OCI-LY3 (cell line): ENCODE data around the gene PRICKLE2.

Source experiments
- H2AFZ ChIP-seq: fragments of 200-600, 300-600 bp; shearing (Covaris generic); 2 replicates; pipeline ENCODE4 v1.6.0; 2014; ENCODE audit warnings: antibody characterized with exemption, low read depth, low read length
- H3K27ac ChIP-seq: fragments of 200-600, 300-600 bp; sonication (generic); 2 replicates; pipeline ENCODE4 v1.5.1; 2014; ENCODE audit warnings: mild to moderate bottlenecking, low read length, moderate library complexity, mixed read lengths
- H3K27me3 ChIP-seq: fragments of 200-600, 300-600 bp; sonication (generic); 2 replicates; pipeline ENCODE4 v1.6.1; 2014; ENCODE audit warnings: low read depth, low read length, mixed read lengths
- H3K36me3 ChIP-seq: fragments of 200-600, 300-600 bp; sonication (generic); replicated peaks from 2 replicates; pipeline ENCODE3; 2014; ENCODE audit warnings: low read depth, low read length, mixed read lengths
- H3K4me1 ChIP-seq: fragments of 300-600, 200-600 bp; sonication (generic); 2 replicates; pipeline ENCODE4 v1.6.1; 2014; ENCODE audit warnings: low read length, mixed read lengths
- H3K4me2 ChIP-seq: fragments of 200-600, 300-600 bp; sonication (generic); 2 replicates; pipeline ENCODE4 v1.6.1; 2014; ENCODE audit warnings: low read length, mixed read lengths
- H3K4me3 ChIP-seq: fragments of 300-600, 200-600 bp; sonication (generic); 2 replicates; pipeline ENCODE4 v1.5.1; 2014; ENCODE audit warnings: antibody characterized with exemption, mild to moderate bottlenecking, low read length, moderate library complexity
- H3K79me2 ChIP-seq: fragments of 300-600, 200-600 bp; shearing (Covaris generic); 2 replicates; pipeline ENCODE4 v1.6.1; 2014; ENCODE audit warnings: mild to moderate bottlenecking, low read length, mixed read lengths
- H3K9ac ChIP-seq: fragments of 300-600, 200-600 bp; shearing (Covaris generic); 2 replicates; pipeline ENCODE4 v1.6.0; 2014; ENCODE audit warnings: mild to moderate bottlenecking, low read length, moderate library complexity
- H3K9me3 ChIP-seq: fragments of 200-600, 300-600 bp; shearing (Covaris generic); 2 replicates; pipeline ENCODE4 v1.6.1; 2014; ENCODE audit warnings: low read length, mixed read lengths; ENCODE audit not compliant: insufficient read depth
- H4K20me1 ChIP-seq: fragments of 200-600, 300-600 bp; sonication (generic); 2 replicates; pipeline ENCODE4 v1.6.1; 2016; ENCODE audit warnings: low read length, mixed read lengths; ENCODE audit not compliant: insufficient read depth
- EZH2phosphoT487 ChIP-seq: fragments of 200-600 bp; shearing (Covaris generic); IDR thresholded peaks from 2 replicates; pipeline ENCODE4 v1.6.1; 2018; ENCODE audit warnings: antibody characterized with exemption, mixed run types, low read depth
- TF ChIP-seq, protein P1 (sequence below): fragments of 200-600, 300-600 bp; sonication (generic); IDR thresholded peaks from 2 replicates; pipeline ENCODE4 v1.5.1; 2014; ENCODE audit warnings: antibody characterized with exemption, low read length, low read depth

PRICKLE2 gene

GRCh38 chr3:64134882-64135281, 90.4 kb downstream of the PRICKLE2 start:
- Histone ChIP-seq H3K4me1 (no peaks in the 10 kb centered on the region), H3K27ac (no peak overlapping the region), H3K27me3 (peaks cover 4% of the 10 kb centered on the region; the same call in 1 of the 2 replicates), H3K4me2 (no peak overlapping the region), H3K9ac (no peak overlapping the region), H2AFZ (no peak overlapping the region), H4K20me1 (no peaks in the 10 kb centered on the region), H3K36me3 (no peaks in the 10 kb centered on the region), H3K4me3 (no peak overlapping the region), H3K79me2 (no peaks in the 10 kb centered on the region), H3K9me3 (no peaks in the 10 kb centered on the region)
- TF ChIP-seq EZH2phosphoT487: no peak
- TF ChIP-seq, protein P1, sequence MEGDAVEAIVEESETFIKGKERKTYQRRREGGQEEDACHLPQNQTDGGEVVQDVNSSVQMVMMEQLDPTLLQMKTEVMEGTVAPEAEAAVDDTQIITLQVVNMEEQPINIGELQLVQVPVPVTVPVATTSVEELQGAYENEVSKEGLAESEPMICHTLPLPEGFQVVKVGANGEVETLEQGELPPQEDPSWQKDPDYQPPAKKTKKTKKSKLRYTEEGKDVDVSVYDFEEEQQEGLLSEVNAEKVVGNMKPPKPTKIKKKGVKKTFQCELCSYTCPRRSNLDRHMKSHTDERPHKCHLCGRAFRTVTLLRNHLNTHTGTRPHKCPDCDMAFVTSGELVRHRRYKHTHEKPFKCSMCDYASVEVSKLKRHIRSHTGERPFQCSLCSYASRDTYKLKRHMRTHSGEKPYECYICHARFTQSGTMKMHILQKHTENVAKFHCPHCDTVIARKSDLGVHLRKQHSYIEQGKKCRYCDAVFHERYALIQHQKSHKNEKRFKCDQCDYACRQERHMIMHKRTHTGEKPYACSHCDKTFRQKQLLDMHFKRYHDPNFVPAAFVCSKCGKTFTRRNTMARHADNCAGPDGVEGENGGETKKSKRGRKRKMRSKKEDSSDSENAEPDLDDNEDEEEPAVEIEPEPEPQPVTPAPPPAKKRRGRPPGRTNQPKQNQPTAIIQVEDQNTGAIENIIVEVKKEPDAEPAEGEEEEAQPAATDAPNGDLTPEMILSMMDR: no peak

- TF ChIP-seq, protein P1: no peak
- no peak for TF ChIP-seq EZH2phosphoT487
- Histone ChIP-seq H3K27ac (no peak overlapping the region), H3K79me2 (no peaks in the 10 kb centered on the region), H3K27me3 (peaks cover 4% of the 10 kb centered on the region; the same call in 1 of the 2 replicates), H3K9ac (no peak overlapping the region), H4K20me1 (no peaks in the 10 kb centered on the region), H3K36me3 (no peaks in the 10 kb centered on the region), H3K9me3 (no peaks in the 10 kb centered on the region), H3K4me2 (no peak overlapping the region), H3K4me1 (no peaks in the 10 kb centered on the region), H3K4me3 (no peak overlapping the region), H2AFZ (no peak overlapping the region)
These were observed 91.3 kb downstream of the PRICKLE2 start for GRCh38 chr3:64133987-64134386.

DNA sequence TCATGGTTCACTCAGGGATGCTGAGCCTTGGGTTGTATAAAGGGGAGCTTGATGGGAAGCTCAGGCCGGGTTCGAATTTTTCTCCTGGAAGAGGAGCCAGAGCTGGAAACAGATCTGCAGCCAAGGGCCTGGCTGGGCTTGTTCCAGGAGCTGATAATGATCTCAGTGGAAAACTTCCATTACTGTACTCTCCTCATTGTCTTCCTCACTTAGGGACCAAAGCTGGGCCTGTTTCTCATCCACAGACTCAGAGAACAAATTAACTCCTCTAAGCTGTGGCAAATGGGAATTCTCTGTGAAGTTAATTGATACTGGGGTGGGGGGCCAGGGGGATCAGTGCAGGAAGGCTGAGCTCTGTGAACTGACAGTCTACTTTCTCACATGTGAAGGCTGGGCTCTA, 92.0 kb downstream of the PRICKLE2 start:
- no peaks in the 10 kb centered on the region for H3K9me3 ChIP-seq
- H3K4me2 ChIP-seq: no peak overlapping the region
- no peaks in the 10 kb centered on the region for H3K79me2 ChIP-seq
- H4K20me1 ChIP-seq: no peaks in the 10 kb centered on the region
- H3K27ac ChIP-seq: no peak overlapping the region
- H3K4me3 ChIP-seq: no peak overlapping the region
- TF ChIP-seq EZH2phosphoT487: no peak
- TF ChIP-seq, protein P1: no peak
- no peak overlapping the region for H2AFZ ChIP-seq
- peaks cover 4% of the 10 kb centered on the region; the same call in 1 of the 2 replicates for H3K27me3 ChIP-seq
- H3K9ac ChIP-seq: no peak overlapping the region
- H3K36me3 ChIP-seq: no peaks in the 10 kb centered on the region
- H3K4me1 ChIP-seq: no peaks in the 10 kb centered on the region

DNA sequence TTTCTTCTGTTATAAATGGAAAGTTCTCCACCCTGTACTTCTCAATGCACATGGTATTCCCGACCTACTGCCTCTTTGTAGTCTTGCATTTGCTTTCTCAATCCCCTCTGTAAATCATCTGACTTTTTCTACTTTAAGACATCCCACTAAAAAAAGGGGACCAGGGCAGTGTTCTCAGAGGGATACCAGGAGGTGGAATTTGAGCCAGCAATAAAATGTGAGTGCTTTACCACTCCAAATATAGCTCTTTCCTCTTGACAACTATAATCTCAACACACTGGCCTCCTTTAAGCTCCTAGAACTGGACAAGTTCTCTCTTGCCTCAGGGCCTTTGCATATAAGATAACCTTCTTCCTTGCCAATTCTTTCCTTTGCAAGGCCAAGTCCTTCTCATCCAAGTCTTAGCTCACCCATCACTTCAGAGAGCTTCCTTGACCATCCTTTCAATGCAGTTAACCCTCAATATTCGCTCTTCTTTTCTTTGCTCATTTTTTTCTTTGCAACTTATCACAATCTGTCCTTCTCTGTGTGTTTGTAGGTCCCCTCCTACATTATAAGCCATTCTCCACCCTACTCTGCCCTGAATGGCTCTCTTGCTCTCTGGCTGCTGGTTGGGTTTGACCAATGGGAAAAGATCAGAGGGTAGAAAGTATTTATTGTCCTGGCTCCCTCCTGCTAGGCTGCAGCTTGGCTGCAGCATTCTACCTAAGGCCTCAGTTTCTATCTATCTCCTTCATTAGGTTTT, 93.4 kb downstream of the PRICKLE2 start:
- Histone ChIP-seq H4K20me1 (no peaks in the 10 kb centered on the region), H3K79me2 (no peaks in the 10 kb centered on the region), H3K9me3 (no peaks in the 10 kb centered on the region), H3K4me2 (no peak overlapping the region), H3K27me3 (peaks cover 4% of the 10 kb centered on the region; the same call in 1 of the 2 replicates), H3K36me3 (no peaks in the 10 kb centered on the region), H3K27ac (no peak overlapping the region), H3K9ac (no peak overlapping the region), H3K4me1 (no peaks in the 10 kb centered on the region), H2AFZ (no peak overlapping the region), H3K4me3 (no peak overlapping the region)
- TF ChIP-seq, protein P1: no peak
- TF ChIP-seq EZH2phosphoT487: no peak
